ENCODE results near the gene LDHAL6B.

LDHAL6B gene

DNA sequence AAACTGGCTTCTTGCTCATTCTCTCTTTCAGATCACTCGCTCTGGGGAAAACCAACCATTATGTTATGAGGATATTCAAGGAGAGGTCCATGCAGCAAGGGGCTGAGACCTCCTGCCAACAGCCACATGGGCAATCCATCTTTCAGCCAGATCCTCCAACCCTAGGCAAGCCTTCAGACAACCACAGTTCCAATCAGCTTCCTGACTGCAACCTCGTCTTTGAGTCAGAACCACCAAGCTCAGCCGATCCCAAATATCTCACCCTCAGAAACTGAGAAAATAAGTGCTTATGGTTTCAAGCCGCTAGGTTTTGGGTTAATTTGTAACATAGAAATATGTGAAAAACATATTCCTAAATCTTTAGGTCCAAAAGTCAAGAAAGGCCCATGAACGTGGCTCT, 10.3 kb downstream of the LDHAL6B start:
- TF ChIP-seq, protein P1, sequence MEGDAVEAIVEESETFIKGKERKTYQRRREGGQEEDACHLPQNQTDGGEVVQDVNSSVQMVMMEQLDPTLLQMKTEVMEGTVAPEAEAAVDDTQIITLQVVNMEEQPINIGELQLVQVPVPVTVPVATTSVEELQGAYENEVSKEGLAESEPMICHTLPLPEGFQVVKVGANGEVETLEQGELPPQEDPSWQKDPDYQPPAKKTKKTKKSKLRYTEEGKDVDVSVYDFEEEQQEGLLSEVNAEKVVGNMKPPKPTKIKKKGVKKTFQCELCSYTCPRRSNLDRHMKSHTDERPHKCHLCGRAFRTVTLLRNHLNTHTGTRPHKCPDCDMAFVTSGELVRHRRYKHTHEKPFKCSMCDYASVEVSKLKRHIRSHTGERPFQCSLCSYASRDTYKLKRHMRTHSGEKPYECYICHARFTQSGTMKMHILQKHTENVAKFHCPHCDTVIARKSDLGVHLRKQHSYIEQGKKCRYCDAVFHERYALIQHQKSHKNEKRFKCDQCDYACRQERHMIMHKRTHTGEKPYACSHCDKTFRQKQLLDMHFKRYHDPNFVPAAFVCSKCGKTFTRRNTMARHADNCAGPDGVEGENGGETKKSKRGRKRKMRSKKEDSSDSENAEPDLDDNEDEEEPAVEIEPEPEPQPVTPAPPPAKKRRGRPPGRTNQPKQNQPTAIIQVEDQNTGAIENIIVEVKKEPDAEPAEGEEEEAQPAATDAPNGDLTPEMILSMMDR (IDR thresholded peaks at IDR 0.05; ENCODE audit: unreplicated experiment in 3 of 3) = no peak
- Mint-ChIP-seq H3K4me1 (peaks cover 7% of the 10 kb centered on the region), H3K9me3 (no peaks in the 10 kb centered on the region), H3K36me3 (ENCODE audit: low read depth) (peaks cover 46% of the 10 kb centered on the region), H3K4me3 (no peak overlapping the region), H3K27ac (no peak overlapping the region), H3K27me3 (ENCODE audit: low read depth) (peaks cover 9% of the 10 kb centered on the region)

DNA sequence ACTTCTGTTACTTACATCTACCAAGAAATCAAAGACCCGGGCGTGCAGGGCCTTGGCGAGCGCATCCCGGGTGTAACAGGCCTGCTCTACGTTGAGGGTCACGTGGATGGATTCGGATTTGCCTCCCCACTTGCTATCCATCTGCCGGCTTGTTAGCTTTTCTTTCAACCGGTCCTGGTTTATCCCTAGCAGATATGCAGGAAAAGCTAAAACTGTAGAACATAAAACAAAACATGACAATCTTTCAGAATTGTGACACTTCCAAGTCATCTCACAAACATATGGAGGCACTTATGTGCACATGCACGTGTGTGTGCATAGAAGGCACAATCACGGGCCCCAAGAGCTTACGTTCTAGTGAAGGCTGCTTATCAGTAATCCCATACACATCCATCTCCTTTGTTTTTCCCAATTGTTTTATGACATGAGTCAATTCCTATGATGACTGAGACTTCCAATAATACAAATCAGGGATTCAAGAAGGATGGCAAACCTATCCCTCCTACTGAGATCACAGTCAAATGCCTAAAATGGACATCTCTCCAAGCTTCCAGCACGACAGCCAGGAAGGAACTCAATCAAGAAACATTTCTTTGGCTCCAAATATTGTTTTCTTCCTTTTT, 11.3 kb downstream of the LDHAL6B start:
- TF ChIP-seq, protein P1 (IDR thresholded peaks at IDR 0.05; ENCODE audit: unreplicated experiment in 3 of 3) = no peak
- Mint-ChIP-seq H3K36me3 (ENCODE audit: low read depth) (peaks cover 47% of the 10 kb centered on the region), H3K27me3 (ENCODE audit: low read depth) (peaks cover 9% of the 10 kb centered on the region), H3K9me3 (no peaks in the 10 kb centered on the region), H3K27ac (no peak overlapping the region), H3K4me3 (no peak overlapping the region), H3K4me1 (peaks cover 17% of the 10 kb centered on the region)

DNA sequence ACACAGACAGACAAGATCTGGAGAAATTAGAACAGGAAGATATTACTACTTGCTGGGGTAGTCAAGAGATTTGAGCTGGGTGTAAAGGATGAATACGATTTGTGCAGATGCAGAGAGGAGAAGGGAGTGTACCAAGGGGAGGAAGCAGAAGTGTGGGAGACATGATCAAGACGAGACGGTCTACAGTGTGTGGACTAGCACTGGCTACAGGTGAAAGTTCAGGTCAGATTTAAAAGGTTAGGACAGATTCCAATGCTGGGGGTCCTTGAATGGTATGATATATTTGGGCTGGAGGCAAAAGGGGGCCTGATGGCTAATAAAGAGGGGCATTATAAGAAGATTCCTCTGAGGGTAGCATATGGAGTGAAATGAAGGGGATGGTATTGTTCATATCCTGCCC, 12.1 kb downstream of the LDHAL6B start:
- Mint-ChIP-seq H3K9me3 (no peaks in the 10 kb centered on the region), H3K4me1 (peaks cover 22% of the 10 kb centered on the region), H3K4me3 (no peak overlapping the region), H3K27ac (peak overlapping the region in 1 of 3 experiments; percentile 10), H3K36me3 (ENCODE audit: low read depth) (peaks cover 55% of the 10 kb centered on the region), H3K27me3 (ENCODE audit: low read depth) (peaks cover 9% of the 10 kb centered on the region)
- TF ChIP-seq, protein P1 (IDR thresholded peaks at IDR 0.05; ENCODE audit: unreplicated experiment in 3 of 3) = no peak

GRCh38 chr15:59221511-59222505, 15.2 kb downstream of the LDHAL6B start:
- Mint-ChIP-seq H3K4me1 (peaks cover 30% of the 10 kb centered on the region), H3K27ac (peak overlapping the region; percentile 47 to 76 (median 55)), H3K36me3 (ENCODE audit: low read depth) (peaks cover 57% of the 10 kb centered on the region), H3K27me3 (ENCODE audit: low read depth) (peaks cover 8% of the 10 kb centered on the region), H3K4me3 (no peak overlapping the region), H3K9me3 (no peaks in the 10 kb centered on the region)
- TF ChIP-seq, protein P1 (IDR thresholded peaks at IDR 0.05; ENCODE audit: unreplicated experiment in 3 of 3) = no peak

DNA sequence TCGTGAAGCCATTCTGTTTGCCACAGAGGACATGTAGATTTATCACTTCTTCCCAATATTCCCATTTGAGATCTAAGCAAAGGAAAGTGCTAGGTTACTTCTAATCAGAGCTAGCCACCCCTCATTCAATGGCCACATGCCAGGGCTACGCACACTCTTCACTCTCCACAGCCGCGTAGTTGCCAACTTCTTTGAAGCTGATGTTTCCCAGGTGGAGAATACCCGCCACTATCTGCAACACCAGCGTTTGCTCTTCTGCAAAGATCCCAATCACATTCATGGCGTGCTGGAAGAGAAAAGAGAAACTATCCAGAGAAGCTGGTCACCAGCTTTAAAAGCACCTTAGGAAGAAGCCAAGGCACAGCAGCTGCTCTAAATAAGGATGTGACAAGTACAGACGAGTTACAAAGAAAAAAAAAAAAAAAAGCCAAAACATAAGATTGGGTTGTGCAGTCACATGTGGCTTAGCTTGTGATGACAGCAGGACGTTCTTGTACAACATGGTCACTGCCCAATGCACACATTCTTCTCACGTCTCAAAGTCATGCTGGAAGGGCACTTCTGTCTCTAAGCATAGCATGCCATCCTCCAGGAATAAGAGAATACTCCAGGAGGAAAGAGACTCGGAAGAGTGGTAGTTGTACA, 16.4 kb downstream of the LDHAL6B start:
- H3K27me3 Mint-ChIP-seq (ENCODE audit: low read depth) = peaks cover 8% of the 10 kb centered on the region
- no peak overlapping the region for H3K4me3 Mint-ChIP-seq
- no peaks in the 10 kb centered on the region for H3K9me3 Mint-ChIP-seq
- H3K4me1 Mint-ChIP-seq = peaks cover 30% of the 10 kb centered on the region
- H3K27ac Mint-ChIP-seq = peak overlapping the region in 2 of 3 experiments; percentile 47 to 76
- H3K36me3 Mint-ChIP-seq (ENCODE audit: low read depth) = peaks cover 60% of the 10 kb centered on the region
- TF ChIP-seq, protein P1 (IDR thresholded peaks at IDR 0.05; ENCODE audit: unreplicated experiment in 3 of 3) = no peak
